Keratinocyte (primary cell): Measurements from ENCODE around the gene SLC29A1. TPM values are rescaled to one million over a fixed set of nuclear protein-coding genes. Genes with fewer than 3 reads are reported as not detected.

Experiments
- DNase-seq: peaks from one replicate; pipeline ENCODE4 v3.0.0-alpha.2; 2011; ENCODE audit warnings: low read depth, missing footprints, low spot score
- FAIRE-seq: peaks from 2 replicates; lab custom pipeline; 2011; peaks lifted over from hg19 to GRCh38; lab: Jason Lieb, UNC
- H2AFZ ChIP-seq: 2 replicates; pipeline ENCODE4 v1.6.0; 2012; ENCODE audit warnings: low read length, control low read depth, inconsistent platforms; ENCODE audit not compliant: control insufficient read depth
- H3K27ac ChIP-seq: 2 replicates; pipeline ENCODE4 v1.5.1; 2011; ENCODE audit warnings: low read length; ENCODE audit not compliant: control insufficient read depth, insufficient read depth
- H3K27me3 ChIP-seq: 3 replicates; pipeline ENCODE4 v1.6.0; 2011; ENCODE audit warnings: low read length; ENCODE audit not compliant: control insufficient read depth, insufficient read depth; ENCODE audit errors: extremely low read depth
- H3K36me3 ChIP-seq, 2 experiments: 2 replicates in 1 of 2; 3 replicates in 1 of 2; pipeline ENCODE4 v1.5.1; 2011; ENCODE audit warnings: low read length in 2 of 2, mild to moderate bottlenecking in 1 of 2; ENCODE audit not compliant: control insufficient read depth in 2 of 2, insufficient read depth in 2 of 2; ENCODE audit errors: extremely low read depth in 1 of 2
- H3K4me1 ChIP-seq: 3 replicates; pipeline ENCODE4 v1.5.1; 2011; ENCODE audit warnings: low read length; ENCODE audit not compliant: control insufficient read depth, insufficient read depth; ENCODE audit errors: extremely low read depth
- H3K4me2 ChIP-seq: 3 replicates; pipeline ENCODE4 v1.6.0; 2011; ENCODE audit warnings: low read depth, low read length; ENCODE audit not compliant: control insufficient read depth, insufficient read depth; ENCODE audit errors: extremely low read depth
- H3K4me3 ChIP-seq, 3 experiments: fragments of 200-600 bp in 1 of 3; sonication (generic) in 1 of 3; 2 replicates in 2 of 3; 3 replicates in 1 of 3; pipeline ENCODE4 v1.5.1; 2011 to 2016; ENCODE audit warnings: low read length in 3 of 3, mild to moderate bottlenecking in 3 of 3, control low read depth in 2 of 3, inconsistent platforms in 1 of 3, low read depth in 1 of 3, mixed read lengths in 1 of 3, mixed run types in 1 of 3, moderate library complexity in 1 of 3; ENCODE audit not compliant: control insufficient read depth in 2 of 3, insufficient read depth in 2 of 3; ENCODE audit errors: extremely low read depth in 1 of 3
- H3K79me2 ChIP-seq: 2 replicates; pipeline ENCODE4 v1.6.0; 2012; ENCODE audit warnings: low read length; ENCODE audit not compliant: control insufficient read depth, insufficient read depth
- H3K9ac ChIP-seq: 3 replicates; pipeline ENCODE4 v1.6.0; 2011; ENCODE audit warnings: low read length; ENCODE audit not compliant: control insufficient read depth, insufficient read depth; ENCODE audit errors: extremely low read depth
- H3K9me1 ChIP-seq: 3 replicates; pipeline ENCODE4 v1.6.0; 2011; ENCODE audit warnings: low read length; ENCODE audit not compliant: control insufficient read depth, insufficient read depth; ENCODE audit errors: extremely low read depth
- H3K9me3 ChIP-seq: 2 replicates; pipeline ENCODE4 v1.5.1; 2012; ENCODE audit warnings: low read depth, low read length; ENCODE audit not compliant: control insufficient read depth
- H4K20me1 ChIP-seq: 3 replicates; pipeline ENCODE4 v1.6.0; 2011; ENCODE audit warnings: low read length; ENCODE audit not compliant: control insufficient read depth, insufficient read depth; ENCODE audit errors: extremely low read depth
- EZH2 ChIP-seq: IDR thresholded peaks from one replicate; pipeline ENCODE4 v1.6.1; 2012; ENCODE audit warnings: inconsistent platforms, mild to moderate bottlenecking, low read length, moderate library complexity
- dilution Hi-C: fragments of 300-500 bp; cut with MboI; formaldehyde crosslinking; loops from one replicate; pipeline ENCODE4 v1.7.0; 2020; ENCODE audit warnings: low sequenced_read_pairs; ENCODE audit not compliant: extremely low pct_ligation_motif_present
- polyA plus RNA-seq, 5 experiments: library from polyadenylated mRNA; depleted of rRNA in 3 of 5; stranded (reverse) in 3 of 5; stranded (forward) in 1 of 5; unstranded in 1 of 5; fragments of >200 nt; gene quantifications; 1 replicate in 1 of 5; 2 replicates in 3 of 5; 3 replicates in 1 of 5; pipeline versions ENCODE4 v1.2.1 to v1.2.3, GENCODE V29; 2011 to 2012; ENCODE audit warnings: missing spikeins in 2 of 5, low read depth in 1 of 5, low replicate concordance in 1 of 5
- TF ChIP-seq, protein P1 (sequence below), 3 experiments: IDR thresholded peaks in 1 of 3; conservative IDR thresholded peaks in 1 of 3; optimal IDR thresholded peaks in 1 of 3; 2 replicates in 2 of 3; 3 replicates in 1 of 3; pipeline versions ENCODE3 to v1.5.1; 2011; ENCODE audit warnings: low read length in 3 of 3, mild to moderate bottlenecking in 3 of 3, moderate library complexity in 2 of 3, control low read depth in 1 of 3, inconsistent platforms in 1 of 3; ENCODE audit not compliant: insufficient read depth in 2 of 3; ENCODE audit errors: extremely low read depth in 1 of 3

SLC29A1 gene
- polyA plus RNA-seq, 1 donor (not counting 4 experiments of a cell fraction or from before 2014, with no cell fraction given) = 51.0 TPM

DNA sequence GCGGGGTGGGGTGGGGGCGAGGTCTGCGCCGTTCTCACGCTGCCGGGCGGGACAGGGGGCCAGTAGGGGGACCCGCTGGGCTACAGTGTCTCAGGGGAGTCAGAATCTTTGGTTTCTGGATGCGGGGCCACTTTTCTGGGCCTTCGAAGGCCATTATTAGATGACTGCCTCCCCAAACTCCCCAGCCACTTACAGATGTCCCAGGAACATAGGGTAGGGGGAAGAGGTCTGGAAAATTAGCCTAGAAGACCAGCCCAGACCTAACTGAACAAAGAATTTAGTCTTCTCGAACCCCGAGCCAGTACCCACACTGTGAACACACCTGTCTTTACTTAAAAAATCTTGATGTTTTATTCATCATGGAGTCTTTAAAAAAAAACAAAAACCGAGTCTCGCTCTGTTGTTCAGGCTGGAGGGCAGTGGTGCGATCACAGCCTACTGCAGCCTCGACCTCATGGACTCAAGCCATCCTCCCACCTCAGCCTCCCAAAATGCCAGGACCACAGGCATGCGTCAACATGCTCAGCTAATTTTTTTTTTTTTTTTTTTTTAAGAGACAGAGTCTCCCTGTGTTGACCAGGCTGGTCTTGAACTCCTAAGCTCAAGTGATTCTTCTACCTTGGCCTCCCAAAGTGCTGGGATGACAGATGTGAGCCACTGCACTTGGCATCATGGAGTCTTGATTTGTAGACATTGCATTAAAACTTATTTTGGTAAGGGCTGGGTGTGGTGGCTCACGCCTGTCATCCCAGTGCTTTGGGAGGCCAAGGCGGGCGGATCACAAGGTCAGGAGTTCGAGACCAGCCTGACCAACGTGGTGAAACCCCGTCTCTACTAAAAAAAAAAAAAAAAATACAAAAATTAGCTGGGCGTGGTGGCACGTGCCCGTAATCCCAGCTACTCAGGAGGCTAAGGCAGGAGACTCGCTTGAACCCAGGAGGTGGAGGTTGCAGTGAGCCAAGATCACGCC is 3.3 kb upstream of the SLC29A1 start:
- Histone ChIP-seq H3K27ac (no peak overlapping the region), H2AFZ (no peak overlapping the region), H3K9ac (no peak overlapping the region), H4K20me1 (no peaks in the 10 kb centered on the region), H3K36me3 (no peaks in the 10 kb centered on the region), H3K27me3 (no peaks in the 10 kb centered on the region), H3K9me1 (no peaks in the 10 kb centered on the region), H3K4me2 (no peak overlapping the region), H3K9me3 (no peaks in the 10 kb centered on the region), H3K79me2 (peaks cover 12% of the 10 kb centered on the region), H3K4me1 (peaks cover 36% of the 10 kb centered on the region), H3K4me3 (no peak overlapping the region)
- TF ChIP-seq, protein P1, sequence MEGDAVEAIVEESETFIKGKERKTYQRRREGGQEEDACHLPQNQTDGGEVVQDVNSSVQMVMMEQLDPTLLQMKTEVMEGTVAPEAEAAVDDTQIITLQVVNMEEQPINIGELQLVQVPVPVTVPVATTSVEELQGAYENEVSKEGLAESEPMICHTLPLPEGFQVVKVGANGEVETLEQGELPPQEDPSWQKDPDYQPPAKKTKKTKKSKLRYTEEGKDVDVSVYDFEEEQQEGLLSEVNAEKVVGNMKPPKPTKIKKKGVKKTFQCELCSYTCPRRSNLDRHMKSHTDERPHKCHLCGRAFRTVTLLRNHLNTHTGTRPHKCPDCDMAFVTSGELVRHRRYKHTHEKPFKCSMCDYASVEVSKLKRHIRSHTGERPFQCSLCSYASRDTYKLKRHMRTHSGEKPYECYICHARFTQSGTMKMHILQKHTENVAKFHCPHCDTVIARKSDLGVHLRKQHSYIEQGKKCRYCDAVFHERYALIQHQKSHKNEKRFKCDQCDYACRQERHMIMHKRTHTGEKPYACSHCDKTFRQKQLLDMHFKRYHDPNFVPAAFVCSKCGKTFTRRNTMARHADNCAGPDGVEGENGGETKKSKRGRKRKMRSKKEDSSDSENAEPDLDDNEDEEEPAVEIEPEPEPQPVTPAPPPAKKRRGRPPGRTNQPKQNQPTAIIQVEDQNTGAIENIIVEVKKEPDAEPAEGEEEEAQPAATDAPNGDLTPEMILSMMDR (optimal IDR thresholded peaks at IDR 0.05 in 1 of 3, IDR thresholded peaks at IDR 0.05 in 1 of 3, conservative IDR thresholded peaks at IDR 0.05 in 1 of 3; ENCODE audit: extremely low read depth in 1 of 3, insufficient read depth in 2 of 3, low read length in 3 of 3) = no peak
- TF ChIP-seq EZH2 = no peak
- dilution Hi-C loops = no loop called here
- FAIRE-seq (no peak), DNase-seq (no peak)

DNA sequence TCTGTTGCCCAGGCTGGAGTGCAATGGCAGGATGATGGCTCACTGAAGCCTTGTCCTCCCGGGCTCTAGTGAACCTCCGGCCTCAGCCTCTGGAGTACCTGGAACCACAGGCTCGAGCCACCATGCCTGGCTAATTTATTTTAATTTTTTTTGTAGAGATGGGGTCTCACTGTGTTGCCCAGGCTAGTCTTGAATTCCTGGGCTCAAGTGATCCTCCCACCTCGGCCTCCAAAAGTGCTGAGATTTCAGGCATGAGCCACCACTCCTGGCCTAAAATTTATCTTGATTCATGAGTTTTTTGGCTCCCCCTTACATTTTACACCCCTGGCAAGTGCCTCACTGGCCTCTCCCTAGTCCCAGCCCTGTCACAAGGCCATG is 2.5 kb upstream of the SLC29A1 start:
- Histone ChIP-seq H3K9me3 (no peaks in the 10 kb centered on the region), H3K27me3 (no peaks in the 10 kb centered on the region), H3K9ac (no peak overlapping the region), H3K9me1 (no peaks in the 10 kb centered on the region), H4K20me1 (no peaks in the 10 kb centered on the region), H3K36me3 (no peaks in the 10 kb centered on the region), H3K27ac (no peak overlapping the region), H2AFZ (peak overlapping the region; percentile 34), H3K4me1 (peaks cover 42% of the 10 kb centered on the region), H3K4me2 (no peak overlapping the region), H3K79me2 (peaks cover 18% of the 10 kb centered on the region), H3K4me3 (no peak overlapping the region)
- no peak for DNase-seq
- no peak for TF ChIP-seq EZH2
- TF ChIP-seq, protein P1 (optimal IDR thresholded peaks at IDR 0.05 in 1 of 3, IDR thresholded peaks at IDR 0.05 in 1 of 3, conservative IDR thresholded peaks at IDR 0.05 in 1 of 3; ENCODE audit: extremely low read depth in 1 of 3, insufficient read depth in 2 of 3, low read length in 3 of 3) = no peak
- dilution Hi-C loops = no loop called here
- FAIRE-seq = no peak
